ENCODE data around the gene RGS9. TPM values are rescaled to one million over a fixed set of nuclear protein-coding genes. Genes with fewer than 3 reads are reported as not detected.
"Not testable (repeated sequence)": the region's sequence is repeated elsewhere in the genome, so short reads cannot be mapped to it uniquely, and the experiment has no call there.

Gene RGS9
- total RNA-seq, 1 experiment from 2014 or later: 6.3 TPM

DNA sequence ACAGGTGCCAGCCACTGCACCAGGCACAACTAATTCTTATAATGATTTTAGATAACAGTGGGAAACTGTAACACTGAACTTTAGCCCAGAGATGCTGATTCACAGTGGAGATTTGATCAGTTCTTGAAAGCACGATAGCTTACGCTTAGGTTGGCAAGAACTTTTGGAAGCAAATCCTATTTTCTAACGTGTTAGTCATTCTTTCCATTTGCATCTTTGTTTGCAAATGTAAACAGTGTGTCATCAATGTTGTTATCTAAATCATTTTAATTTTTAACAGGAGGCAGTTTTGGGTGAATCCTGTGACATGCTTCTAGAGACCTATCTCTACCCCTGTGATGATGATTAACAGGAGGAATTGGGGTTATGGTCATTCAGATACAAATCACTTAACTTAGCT, 44.9 kb upstream of the RGS9 start:
- H3K4me3 ChIP-seq (ENCODE audit: low read depth, low read length): no peak overlapping the region
- H3K4me1 Mint-ChIP-seq (ENCODE audit: low read depth, unreplicated experiment): peaks cover 5% of the 10 kb centered on the region
- no peaks in the 10 kb centered on the region for H3K9me3 ChIP-seq
- no TSS peak for BruUV-seq (replicated peaks)
- no peak overlapping the region for H3K4me3 Mint-ChIP-seq (ENCODE audit: unreplicated experiment)
- no peaks in the 10 kb centered on the region for H3K36me3 ChIP-seq (ENCODE audit: control insufficient read depth, insufficient read depth, low read length)
- H3K27me3 Mint-ChIP-seq (ENCODE audit: insufficient read depth, unreplicated experiment): peaks cover 4% of the 10 kb centered on the region
- POLR2A ChIA-PET: no interaction called here
- intact Hi-C loops (cut with micrococcal nuclease; ENCODE audit: unreplicated experiment): no loop called here
- DNase-seq: no peak
- H3K27ac Mint-ChIP-seq (ENCODE audit: unreplicated experiment): no peak overlapping the region
- H3K27me3 ChIP-seq (replicated peaks; ENCODE audit: control insufficient read depth, insufficient read depth, low read length): no peaks in the 10 kb centered on the region
- H3K36me3 Mint-ChIP-seq (ENCODE audit: insufficient read depth, unreplicated experiment): no peaks in the 10 kb centered on the region
- H3K4me1 ChIP-seq: no peaks in the 10 kb centered on the region
- TF ChIP-seq, protein P1, sequence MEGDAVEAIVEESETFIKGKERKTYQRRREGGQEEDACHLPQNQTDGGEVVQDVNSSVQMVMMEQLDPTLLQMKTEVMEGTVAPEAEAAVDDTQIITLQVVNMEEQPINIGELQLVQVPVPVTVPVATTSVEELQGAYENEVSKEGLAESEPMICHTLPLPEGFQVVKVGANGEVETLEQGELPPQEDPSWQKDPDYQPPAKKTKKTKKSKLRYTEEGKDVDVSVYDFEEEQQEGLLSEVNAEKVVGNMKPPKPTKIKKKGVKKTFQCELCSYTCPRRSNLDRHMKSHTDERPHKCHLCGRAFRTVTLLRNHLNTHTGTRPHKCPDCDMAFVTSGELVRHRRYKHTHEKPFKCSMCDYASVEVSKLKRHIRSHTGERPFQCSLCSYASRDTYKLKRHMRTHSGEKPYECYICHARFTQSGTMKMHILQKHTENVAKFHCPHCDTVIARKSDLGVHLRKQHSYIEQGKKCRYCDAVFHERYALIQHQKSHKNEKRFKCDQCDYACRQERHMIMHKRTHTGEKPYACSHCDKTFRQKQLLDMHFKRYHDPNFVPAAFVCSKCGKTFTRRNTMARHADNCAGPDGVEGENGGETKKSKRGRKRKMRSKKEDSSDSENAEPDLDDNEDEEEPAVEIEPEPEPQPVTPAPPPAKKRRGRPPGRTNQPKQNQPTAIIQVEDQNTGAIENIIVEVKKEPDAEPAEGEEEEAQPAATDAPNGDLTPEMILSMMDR (IDR thresholded peaks at IDR 0.05; ENCODE audit: insufficient read depth in 1 of 2, low read depth in 1 of 2, low read length in 1 of 2, severe bottlenecking in 1 of 2, unreplicated experiment in 1 of 2): no peak
- no peaks in the 10 kb centered on the region for H3K9me3 Mint-ChIP-seq (ENCODE audit: unreplicated experiment)
- CTCF ChIA-PET: interaction anchor here (0.7 to 1.1 kb wide), 2 partner anchors 8 to 140 kb away, joined by 3 read pairs; no protein-coding TSS in a partner anchor

DNA sequence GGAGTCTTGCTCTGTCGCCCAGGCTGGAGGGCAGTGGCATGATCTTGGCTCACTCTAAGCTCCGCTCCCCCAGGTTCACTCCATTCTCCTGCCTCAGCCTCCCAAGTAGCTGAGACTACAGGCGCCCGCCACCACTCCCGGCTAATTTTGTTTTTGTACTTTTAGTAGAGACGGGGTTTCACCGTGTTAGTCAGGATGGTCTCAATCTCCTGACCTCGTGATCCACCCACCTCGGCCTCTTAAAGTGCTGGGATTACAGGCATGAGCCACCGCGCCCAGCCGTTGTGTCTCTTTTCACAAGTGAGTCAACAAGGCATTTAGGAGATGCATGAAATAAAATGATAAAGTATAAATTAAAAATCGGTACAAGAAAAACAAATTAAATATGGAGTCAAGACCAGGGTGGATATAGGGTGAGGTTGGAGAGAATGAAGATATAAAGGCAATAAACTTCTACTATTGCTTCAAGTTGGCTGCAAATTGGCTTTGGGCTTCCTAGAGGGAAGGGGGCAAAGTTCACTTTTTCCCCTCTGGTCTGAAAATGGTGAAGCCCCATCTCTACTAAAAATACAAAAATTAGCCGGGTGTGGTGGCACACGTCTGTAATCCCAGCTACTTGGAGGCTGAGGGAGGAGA, 44.3 kb upstream of the RGS9 start:
- H3K4me3 ChIP-seq (ENCODE audit: low read depth, low read length); intact Hi-C loops (cut with micrococcal nuclease; ENCODE audit: unreplicated experiment); H3K36me3 Mint-ChIP-seq (ENCODE audit: insufficient read depth, unreplicated experiment); H3K27ac Mint-ChIP-seq (ENCODE audit: unreplicated experiment); DNase-seq; CTCF ChIA-PET; H3K9me3 Mint-ChIP-seq (ENCODE audit: unreplicated experiment); H3K27me3 Mint-ChIP-seq (ENCODE audit: insufficient read depth, unreplicated experiment); H3K4me3 Mint-ChIP-seq (ENCODE audit: unreplicated experiment); POLR2A ChIA-PET; H3K4me1 Mint-ChIP-seq (ENCODE audit: low read depth, unreplicated experiment); BruUV-seq (replicated peaks); H3K36me3 ChIP-seq (ENCODE audit: control insufficient read depth, insufficient read depth, low read length); H3K27me3 ChIP-seq (replicated peaks; ENCODE audit: control insufficient read depth, insufficient read depth, low read length); H3K4me1 ChIP-seq; H3K9me3 ChIP-seq: not testable (repeated sequence)

DNA sequence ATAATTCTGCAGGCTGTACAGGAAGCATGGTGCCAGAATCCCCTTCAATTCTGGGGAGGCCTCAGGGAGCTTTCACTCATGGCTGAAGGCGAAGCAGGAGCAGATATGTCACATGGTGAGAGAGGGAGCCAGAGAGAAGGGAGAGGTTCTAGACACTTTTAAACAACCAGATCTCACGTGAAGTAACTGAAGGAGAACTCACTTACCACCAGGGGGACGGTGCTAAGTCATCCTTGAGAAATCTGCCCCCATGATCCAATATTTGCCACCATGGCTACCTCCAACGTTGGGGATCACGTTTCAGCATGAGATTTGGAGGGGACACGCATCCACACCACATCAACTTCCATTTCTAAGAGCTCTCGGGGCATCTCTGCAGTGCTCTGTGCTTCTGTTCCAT, 43.2 kb upstream of the RGS9 start:
- Mint-ChIP-seq H3K27me3 (ENCODE audit: insufficient read depth, unreplicated experiment) (peaks cover 4% of the 10 kb centered on the region), H3K9me3 (ENCODE audit: unreplicated experiment) (no peaks in the 10 kb centered on the region), H3K4me1 (ENCODE audit: low read depth, unreplicated experiment) (peaks cover 5% of the 10 kb centered on the region), H3K4me3 (ENCODE audit: unreplicated experiment) (no peak overlapping the region), H3K36me3 (ENCODE audit: insufficient read depth, unreplicated experiment) (no peaks in the 10 kb centered on the region), H3K27ac (ENCODE audit: unreplicated experiment) (no peak overlapping the region)
- Histone ChIP-seq H3K36me3 (ENCODE audit: control insufficient read depth, insufficient read depth, low read length) (no peaks in the 10 kb centered on the region), H3K4me3 (ENCODE audit: low read depth, low read length) (no peak overlapping the region), H3K9me3 (no peaks in the 10 kb centered on the region), H3K4me1 (no peaks in the 10 kb centered on the region), H3K27me3 (replicated peaks; ENCODE audit: control insufficient read depth, insufficient read depth, low read length) (no peaks in the 10 kb centered on the region)
- DNase-seq: no peak
- no TSS peak for BruUV-seq (replicated peaks)
- ChIA-PET CTCF (no interaction called here), POLR2A (no interaction called here)
- intact Hi-C loops (cut with micrococcal nuclease; ENCODE audit: unreplicated experiment): no loop called here
- TF ChIP-seq, protein P1 (IDR thresholded peaks at IDR 0.05; ENCODE audit: insufficient read depth in 1 of 2, low read depth in 1 of 2, low read length in 1 of 2, severe bottlenecking in 1 of 2, unreplicated experiment in 1 of 2): peak in 1 of 2 experiments; percentile 3

Data from Caco-2 (cell line).